Measurements from ENCODE around the gene ARL15. TPM values are rescaled to one million over a fixed set of nuclear protein-coding genes. Genes with fewer than 3 reads are reported as not detected.

The ARL15 gene
- total RNA-seq, 1 donor from 2014 or later: 70.6 TPM

DNA sequence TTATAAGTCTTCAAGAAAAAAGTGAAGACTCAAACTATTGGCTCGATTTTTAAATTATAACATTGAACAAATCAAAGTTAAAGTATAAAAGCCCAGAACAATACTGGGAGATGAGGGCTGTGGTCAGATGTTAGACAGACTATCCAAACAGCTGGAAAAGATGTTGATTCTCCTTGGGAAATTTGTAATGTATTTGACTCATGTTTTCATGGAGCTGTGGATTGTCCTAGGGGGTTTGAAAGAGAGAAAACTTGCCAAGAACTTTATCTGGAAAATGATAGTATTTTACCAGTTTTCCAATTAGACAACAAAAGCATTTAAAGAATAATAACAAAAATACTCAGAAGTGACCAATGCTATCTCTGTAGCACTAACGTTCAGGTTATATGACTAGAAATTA is 339.2 kb downstream of the ARL15 start:
- no peak for DNase-seq

DNA sequence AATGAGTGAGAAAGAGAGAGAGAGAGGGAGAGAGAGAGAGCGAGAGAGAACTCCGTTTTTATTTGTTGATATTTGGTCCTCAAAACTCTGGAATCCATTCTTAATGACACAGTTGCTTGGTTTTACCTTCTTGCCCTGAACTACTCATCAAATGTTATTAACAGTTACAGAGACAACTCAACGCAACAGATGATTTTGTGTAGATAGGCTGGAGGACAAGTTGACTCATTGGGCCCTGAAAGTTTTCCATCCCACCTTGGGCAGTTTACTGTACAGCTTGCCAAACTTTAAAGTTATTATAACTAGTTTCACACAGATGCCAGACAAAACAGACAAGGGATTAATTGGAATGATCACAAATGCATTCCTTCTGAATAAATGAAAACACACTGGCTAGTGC is 339.9 kb downstream of the ARL15 start:
- no peak for DNase-seq

- DNase-seq: no peak
Measured at GRCh38 chr5:53969176-53969730, 341.1 kb downstream of the ARL15 start.

DNA sequence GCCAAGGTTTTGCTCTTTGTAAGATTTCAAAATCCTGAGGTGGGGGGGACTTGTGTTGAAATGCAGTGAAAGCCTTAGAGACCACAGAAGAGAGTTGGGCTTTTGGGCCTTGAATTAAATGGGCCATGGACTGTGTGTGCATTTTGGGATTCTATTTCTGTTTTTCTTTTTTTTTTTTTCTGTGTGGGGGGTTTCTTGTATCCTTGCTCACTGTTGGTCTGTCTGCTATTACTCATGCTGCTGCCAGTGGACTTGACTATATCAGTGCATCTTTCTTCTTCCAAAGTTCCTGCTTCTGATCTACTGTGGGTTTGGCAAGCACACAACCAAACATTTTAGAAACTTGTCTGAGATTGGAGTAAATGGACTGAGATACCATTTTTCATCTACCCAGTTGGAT is 344.9 kb downstream of the ARL15 start:
- DNase-seq: no peak

DNA sequence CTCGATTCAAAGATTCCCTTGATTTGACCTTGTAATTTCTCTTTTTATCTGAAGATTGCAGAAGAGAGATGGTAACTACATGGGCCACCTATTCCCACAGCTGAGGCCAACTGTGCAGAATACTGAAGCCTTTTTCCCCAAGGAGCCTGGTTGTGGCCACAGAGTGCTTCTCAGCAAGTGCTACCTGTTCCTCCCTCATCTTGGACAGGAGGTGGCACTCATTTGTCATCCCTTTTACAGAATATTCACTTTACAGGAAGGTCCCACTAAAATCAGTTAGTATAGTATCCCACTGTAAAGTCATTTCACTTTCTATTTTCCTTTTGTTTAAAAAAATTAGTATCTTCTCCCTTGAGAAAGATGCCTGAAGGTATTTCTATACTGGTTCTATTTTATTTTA is 346.4 kb downstream of the ARL15 start:
- DNase-seq: no peak

DNA sequence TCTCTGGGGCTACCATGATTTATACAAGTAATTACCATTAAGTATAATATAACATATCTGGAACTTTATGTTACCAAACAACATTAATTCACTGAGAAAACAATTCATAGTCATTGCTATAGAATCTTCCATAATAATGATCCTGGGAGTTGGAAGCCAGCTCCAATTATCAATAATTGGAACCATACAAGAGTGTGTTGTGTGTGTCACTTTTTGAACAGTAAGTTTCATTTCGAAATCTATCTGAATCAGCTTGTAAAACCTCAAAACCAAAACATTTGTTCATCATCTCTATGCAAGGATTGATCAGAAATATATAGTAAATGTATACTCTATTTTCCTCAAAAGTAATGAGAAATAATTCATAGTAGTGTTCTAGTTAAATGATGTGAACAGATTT is 348.1 kb downstream of the ARL15 start:
- no peak for DNase-seq

DNA sequence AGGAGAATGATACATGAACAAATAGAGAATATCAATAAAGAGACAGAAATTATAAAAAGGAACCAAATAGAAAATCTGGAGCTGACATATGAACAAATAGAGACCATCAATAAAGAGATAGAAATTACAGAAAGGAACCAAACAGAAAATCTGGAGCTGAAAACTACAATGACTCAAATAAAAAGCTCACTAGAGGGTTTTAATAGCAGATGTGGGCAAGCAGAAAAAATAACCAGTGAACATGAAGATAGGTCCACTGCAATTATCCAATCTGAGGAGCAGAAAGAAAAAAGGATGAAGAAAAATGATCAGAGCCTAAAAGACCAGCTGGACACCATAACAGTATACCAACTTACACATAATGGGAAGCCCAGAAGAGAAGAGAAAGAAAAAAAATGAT is 353.7 kb downstream of the ARL15 start:
- DNase-seq: no peak

DNA sequence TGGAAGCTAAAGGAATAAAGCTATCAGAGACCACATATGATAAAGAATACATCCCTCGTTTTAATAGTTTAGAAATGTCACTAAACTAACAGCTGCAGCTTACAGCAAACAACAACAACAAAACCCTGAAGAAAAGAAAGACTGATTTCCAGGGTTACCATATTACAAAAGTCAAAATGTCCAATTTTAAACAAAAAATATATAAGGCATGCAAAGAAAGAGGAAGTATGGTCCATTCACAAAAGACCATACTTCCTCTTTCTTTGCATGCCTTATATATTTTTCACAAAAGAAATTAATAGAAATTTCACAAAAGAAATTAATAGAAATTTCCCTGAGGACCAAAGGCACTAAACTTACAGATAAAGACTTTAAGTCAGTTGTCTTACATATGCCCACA is 354.2 kb downstream of the ARL15 start:
- DNase-seq: no peak

DNA sequence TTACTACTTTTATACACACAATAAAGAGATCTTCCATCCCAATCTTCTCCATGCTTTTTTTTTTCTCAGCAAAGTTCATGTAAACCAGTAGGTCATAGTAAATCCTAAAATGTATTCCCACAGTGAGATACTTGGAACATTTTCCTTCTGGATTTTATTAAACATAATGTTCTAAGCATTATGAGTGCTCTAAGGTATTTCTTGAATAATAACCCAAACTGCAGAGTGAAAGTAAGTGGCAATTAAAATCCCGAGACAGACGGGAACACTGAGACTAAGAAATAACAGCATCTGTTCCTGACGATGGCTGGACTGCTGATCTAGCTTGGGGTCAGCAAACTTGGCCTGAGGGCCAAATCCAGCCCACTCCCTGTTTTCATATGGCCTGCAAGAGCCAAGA is 359.8 kb downstream of the ARL15 start:
- DNase-seq: no peak

DNA sequence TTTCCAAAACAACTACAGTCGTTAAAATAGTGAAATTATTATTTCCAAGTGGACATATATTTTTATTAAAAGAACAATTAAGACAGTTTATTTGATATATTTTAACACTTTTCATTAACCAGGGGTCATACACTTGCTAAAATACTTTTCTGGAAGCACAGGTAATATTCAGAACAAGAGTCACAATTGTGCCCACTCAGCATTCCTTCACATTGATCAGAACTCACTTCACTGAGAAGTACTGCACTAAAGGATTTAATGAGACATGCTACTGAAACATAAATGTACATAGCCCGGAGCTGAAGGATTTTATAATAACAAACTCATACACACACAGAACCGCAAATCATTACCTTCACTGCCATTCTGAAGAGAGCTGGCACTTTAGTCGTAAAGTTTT is 361.8 kb downstream of the ARL15 start:
- DNase-seq: no peak

DNA sequence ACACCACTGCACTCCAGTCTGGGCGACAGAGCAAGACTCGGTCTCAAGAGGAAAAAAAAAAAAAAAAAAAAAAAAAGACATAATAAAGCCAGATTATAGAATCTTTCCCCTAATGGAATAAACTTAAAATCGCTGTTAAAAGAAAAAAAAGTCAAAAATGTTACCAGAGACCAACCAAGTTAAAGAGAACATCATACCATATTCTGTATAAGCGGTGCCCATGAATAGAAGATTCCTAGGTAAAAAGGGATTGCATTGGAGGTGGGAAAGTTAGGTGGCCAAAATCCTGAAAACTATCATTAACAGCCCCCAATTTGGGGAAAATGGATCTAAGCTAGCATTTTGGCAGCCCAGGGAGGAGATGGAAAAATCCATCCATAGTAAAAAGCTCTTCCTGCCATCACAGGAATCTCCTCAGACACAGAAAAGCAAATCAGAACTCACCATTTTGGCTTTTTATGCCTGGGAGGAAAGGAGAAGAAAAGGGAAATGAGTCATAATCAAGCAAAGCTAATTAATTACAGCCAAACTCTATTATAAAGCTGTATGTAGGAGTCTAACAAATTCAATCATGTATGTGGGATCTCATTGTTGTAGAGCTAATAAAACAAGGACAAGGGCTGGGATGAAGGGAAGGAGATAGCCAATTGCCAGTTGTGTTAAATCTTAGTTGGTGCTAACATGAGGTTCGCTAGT is 363.8 kb downstream of the ARL15 start:
- DNase-seq: no peak

GRCh38 chr5:53944981-53945380 is 365.4 kb downstream of the ARL15 start:
- DNase-seq: peak; percentile 58

- no peak for DNase-seq
Measured at GRCh38 chr5:53943938-53944337, 366.4 kb downstream of the ARL15 start.

DNA sequence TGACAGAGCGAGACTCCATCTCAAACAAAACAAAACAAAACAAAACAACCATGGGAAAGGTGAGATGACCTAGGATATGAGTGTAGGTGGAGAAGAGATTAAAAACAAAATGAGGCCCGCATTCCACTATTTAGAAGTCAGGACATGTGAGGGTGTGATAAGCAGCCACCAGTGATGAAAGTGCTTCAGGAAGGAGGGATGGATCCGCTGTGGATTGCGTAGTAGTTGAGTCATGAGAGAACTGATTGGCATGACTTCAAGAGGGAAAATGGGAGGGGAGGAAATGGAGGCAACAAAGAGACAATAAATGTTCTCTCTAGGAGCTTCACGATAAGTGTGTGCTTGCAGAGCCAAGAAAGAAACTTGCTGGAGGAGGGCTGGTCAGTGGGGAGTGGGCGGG is 367.6 kb downstream of the ARL15 start:
- peak; percentile 84 for DNase-seq

DNA sequence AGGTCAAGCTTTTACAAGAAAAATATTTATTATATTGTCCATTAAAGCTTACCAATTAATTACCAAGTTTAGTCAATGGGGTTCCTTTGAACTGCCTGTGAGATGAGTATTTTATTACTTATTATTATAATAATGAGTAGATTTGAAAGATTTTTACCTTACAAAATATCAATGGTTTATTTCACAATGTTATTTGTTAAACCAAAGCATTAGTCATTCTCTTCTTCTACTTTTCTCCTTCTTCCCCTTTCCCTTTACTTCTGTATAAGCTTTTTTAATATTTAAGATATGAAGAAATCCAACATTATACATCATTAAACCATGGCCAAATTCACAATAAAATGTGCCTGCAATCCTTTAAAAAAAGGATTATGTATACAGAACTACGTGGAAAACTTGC is 369.5 kb downstream of the ARL15 start:
- DNase-seq: no peak

DNA sequence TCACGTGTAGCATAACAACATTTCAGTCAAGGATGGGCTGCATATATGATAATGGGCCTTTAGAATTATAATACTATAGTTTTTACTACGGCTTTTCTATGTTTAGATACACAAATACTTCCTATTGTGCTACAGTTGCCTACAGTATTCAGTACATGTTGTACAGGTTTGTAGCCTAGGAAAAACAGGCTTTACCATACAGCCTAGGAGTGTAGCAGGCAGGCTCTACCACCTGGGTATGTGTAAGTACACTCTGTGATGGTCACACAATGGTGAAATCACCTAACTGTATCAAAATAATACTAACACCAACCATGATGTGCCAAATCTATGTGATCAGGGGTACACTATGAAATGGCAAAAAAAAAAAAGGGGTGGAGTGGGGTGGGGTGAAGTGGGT is 372.9 kb downstream of the ARL15 start:
- no peak for DNase-seq

DNA sequence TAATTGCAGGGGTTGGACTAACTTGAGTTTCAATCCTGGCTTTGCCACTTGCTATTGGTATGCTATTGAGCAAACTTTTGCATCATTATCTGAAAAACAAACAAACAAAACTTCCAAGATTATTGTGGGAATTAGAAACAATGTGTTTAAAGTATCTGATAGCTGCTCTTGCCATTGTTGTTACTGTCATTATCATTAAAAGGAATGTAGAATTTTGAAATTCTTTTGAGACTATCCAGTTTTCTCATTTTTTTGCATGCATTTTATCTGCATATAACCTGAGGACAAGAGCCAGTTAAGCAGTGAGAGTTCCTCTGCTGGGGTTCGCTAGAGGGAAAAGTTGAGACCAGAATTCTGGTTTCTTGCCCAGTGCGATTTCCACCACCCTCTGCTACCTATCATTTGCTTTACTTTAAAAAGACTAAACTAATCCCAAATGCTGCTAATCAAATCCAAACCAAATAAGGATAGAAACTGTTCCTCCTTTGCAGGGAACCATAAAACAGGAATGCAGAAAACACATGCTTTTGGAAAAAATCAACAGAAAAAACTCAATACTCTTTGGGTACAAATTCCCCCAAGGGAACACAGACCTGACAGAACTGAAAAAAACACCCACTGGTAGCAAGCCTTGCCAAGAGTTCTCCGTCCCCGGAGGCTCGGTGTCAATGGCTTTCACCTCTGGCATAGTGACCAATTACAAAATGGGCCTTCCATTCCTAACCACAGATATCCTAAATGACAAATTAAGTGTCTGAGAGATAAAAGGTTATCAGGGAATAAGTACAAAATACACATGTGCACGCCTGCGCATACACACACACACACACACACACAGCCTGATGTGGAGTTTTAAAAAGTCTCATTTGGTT is 373.7 kb downstream of the ARL15 start:
- no peak for DNase-seq

GRCh38 chr5:53934151-53934820 is 376.1 kb downstream of the ARL15 start:
- no peak for DNase-seq

DNA sequence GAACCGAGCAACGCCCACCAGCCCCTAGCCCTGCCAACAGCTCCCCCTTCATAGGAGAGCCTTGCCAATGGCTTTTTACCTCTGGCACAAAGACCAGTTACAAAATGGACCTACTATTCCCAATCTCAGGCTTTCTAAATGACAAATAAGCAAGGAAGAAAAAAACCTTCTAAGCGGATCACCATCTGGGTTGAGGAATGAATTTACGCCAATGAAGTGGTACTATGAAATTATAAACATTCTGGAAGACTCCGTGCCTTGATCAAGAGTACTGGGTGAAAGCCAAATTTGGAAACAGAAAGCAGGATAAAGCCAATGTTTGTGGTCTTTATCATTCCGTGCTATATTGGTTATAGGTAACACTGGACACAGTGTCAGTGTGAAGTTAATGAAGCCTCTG is 378.0 kb downstream of the ARL15 start:
- no peak for DNase-seq

GRCh38 chr5:53930457-53930856 is 379.9 kb downstream of the ARL15 start:
- no peak for DNase-seq

DNA sequence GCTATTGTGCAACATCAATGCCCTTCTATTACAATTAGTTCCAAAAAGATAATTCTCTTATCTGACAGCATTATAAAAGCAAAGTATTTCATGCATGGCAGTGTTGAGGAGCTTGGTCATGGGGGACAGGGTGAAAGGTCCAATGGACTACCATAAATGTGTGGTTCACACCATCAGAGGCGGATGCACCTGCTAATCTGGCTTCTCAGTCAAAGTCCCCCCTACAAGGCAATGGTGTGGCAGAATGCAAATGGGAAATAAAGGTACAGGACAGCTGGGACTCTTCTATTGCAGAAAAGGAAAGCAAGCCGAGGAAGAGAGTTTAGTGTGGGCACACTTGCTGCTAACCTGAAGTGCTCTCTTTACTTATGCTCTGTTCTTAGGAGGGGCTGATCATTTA is 380.8 kb downstream of the ARL15 start:
- DNase-seq: no peak

DNA sequence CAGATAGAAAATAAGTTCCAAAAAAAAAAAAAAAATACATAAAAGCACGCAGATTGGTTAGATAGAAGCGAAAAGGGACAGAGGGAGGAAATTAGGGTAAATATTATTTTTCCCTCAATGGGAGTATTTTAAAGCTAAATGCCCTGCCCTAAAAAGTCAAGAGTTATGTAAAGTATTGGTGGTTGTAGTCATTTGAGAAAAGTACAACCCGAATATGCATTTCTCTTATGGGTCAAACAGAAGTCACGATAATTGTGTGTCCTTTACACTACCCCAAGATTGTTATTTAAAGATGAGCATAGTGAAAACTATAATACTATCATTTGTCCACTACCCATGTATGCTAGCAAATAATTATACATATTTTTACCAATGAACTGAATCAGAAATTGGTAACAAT is 381.2 kb downstream of the ARL15 start:
- no peak for DNase-seq

- no peak for DNase-seq
Measured at GRCh38 chr5:53928641-53929040, 381.7 kb downstream of the ARL15 start.
